DND-41 (cell line): Measurements from ENCODE around the gene AP3D1.

ENCODE experiments used
- ATAC-seq: fragments of 200-7000 bp; cut with Tn5 transposase; 3 replicates; pipeline ENCODE4 v1.9.1; 2021; ENCODE audit warnings: low read depth; ENCODE audit not compliant: insufficient read depth
- DNase-seq: peaks from one replicate; pipeline ENCODE4 v3.0.0-alpha.2; 2020
- H2AFZ ChIP-seq: 2 replicates; pipeline ENCODE4 v1.6.0; 2012; ENCODE audit warnings: low read depth, low read length
- H3K27ac ChIP-seq: 2 replicates; pipeline ENCODE4 v1.5.1; 2012; ENCODE audit warnings: low read length, inconsistent platforms
- H3K27me3 ChIP-seq: fragments of 200-600 bp; sonication (generic); 2 replicates; pipeline ENCODE4 v1.6.0; 2012; ENCODE audit warnings: low read length, mild to moderate bottlenecking, inconsistent platforms; ENCODE audit not compliant: insufficient read depth, poor library complexity
- H3K36me3 ChIP-seq: 2 replicates; pipeline ENCODE4 v1.5.1; 2012; ENCODE audit warnings: low read length, inconsistent platforms; ENCODE audit not compliant: insufficient read depth
- H3K4me1 ChIP-seq: 2 replicates; pipeline ENCODE4 v1.5.1; 2012; ENCODE audit warnings: mild to moderate bottlenecking, low read length; ENCODE audit not compliant: insufficient read depth
- H3K4me2 ChIP-seq: 2 replicates; pipeline ENCODE4 v1.6.0; 2012; ENCODE audit warnings: mild to moderate bottlenecking, moderate library complexity, low read length, inconsistent platforms; ENCODE audit not compliant: insufficient read depth
- H3K4me3 ChIP-seq, 2 experiments: fragments of 200-600 bp in 1 of 2; shearing (Covaris generic) in 1 of 2; 2 replicates each; pipeline ENCODE4 v1.5.1; 2012 to 2016; ENCODE audit warnings: inconsistent platforms in 2 of 2, low read length in 2 of 2, mild to moderate bottlenecking in 2 of 2, low read depth in 1 of 2, moderate library complexity in 1 of 2
- H3K79me2 ChIP-seq: 2 replicates; pipeline ENCODE4 v1.6.0; 2012; ENCODE audit warnings: low read length, inconsistent platforms; ENCODE audit not compliant: insufficient read depth
- H3K9ac ChIP-seq: 2 replicates; pipeline ENCODE4 v1.6.0; 2012; ENCODE audit warnings: low read depth, mild to moderate bottlenecking, inconsistent platforms, low read length, moderate library complexity
- H3K9me3 ChIP-seq: 2 replicates; pipeline ENCODE4 v1.5.1; 2012; ENCODE audit warnings: low read length, moderate library complexity, mild to moderate bottlenecking, inconsistent platforms; ENCODE audit not compliant: insufficient read depth, severe bottlenecking
- H4K20me1 ChIP-seq: 2 replicates; pipeline ENCODE4 v1.6.0; 2012; ENCODE audit warnings: low read length; ENCODE audit not compliant: insufficient read depth
- CTCF ChIP-seq: IDR thresholded peaks from 2 replicates; pipeline ENCODE4 v1.5.1; 2012; ENCODE audit warnings: borderline replicate concordance, low read length, moderate library complexity, mild to moderate bottlenecking; ENCODE audit not compliant: poor library complexity, severe bottlenecking; ENCODE audit errors: extremely low read depth
- EZH2 ChIP-seq: IDR thresholded peaks from 3 replicates; pipeline ENCODE4 v1.6.1; 2012; ENCODE audit warnings: borderline replicate concordance, low read depth, mild to moderate bottlenecking, moderate library complexity, low read length, inconsistent platforms; ENCODE audit not compliant: severe bottlenecking

AP3D1 gene

GRCh38 chr19:2115324-2115723 lies 36.0 kb downstream of the AP3D1 start:
- Histone ChIP-seq H3K36me3 (peaks cover 96% of the 10 kb centered on the region), H4K20me1 (peaks cover 26% of the 10 kb centered on the region), H2AFZ (no peak overlapping the region), H3K27me3 (no peaks in the 10 kb centered on the region), H3K9ac (no peak overlapping the region), H3K4me2 (no peak overlapping the region), H3K79me2 (peaks cover 6% of the 10 kb centered on the region; the same call in 1 of the 2 replicates), H3K9me3 (no peaks in the 10 kb centered on the region), H3K4me3 (no peak overlapping the region), H3K4me1 (no peaks in the 10 kb centered on the region), H3K27ac (no peak overlapping the region)
- TF ChIP-seq CTCF: no peak
- TF ChIP-seq EZH2: no peak
- no peak for DNase-seq
- no peak for ATAC-seq

GRCh38 chr19:2114821-2115220 lies 36.5 kb downstream of the AP3D1 start:
- H3K79me2 ChIP-seq: peaks cover 6% of the 10 kb centered on the region; the same call in 1 of the 2 replicates
- TF ChIP-seq CTCF (no peak), EZH2 (no peak)
- H3K4me2 ChIP-seq: no peak overlapping the region
- no peaks in the 10 kb centered on the region for H3K4me1 ChIP-seq
- no peak for ATAC-seq
- H4K20me1 ChIP-seq: peaks cover 26% of the 10 kb centered on the region
- DNase-seq: no peak
- no peak overlapping the region for H2AFZ ChIP-seq
- H3K9me3 ChIP-seq: no peaks in the 10 kb centered on the region
- peaks cover 96% of the 10 kb centered on the region for H3K36me3 ChIP-seq
- H3K27me3 ChIP-seq: no peaks in the 10 kb centered on the region
- no peak overlapping the region for H3K27ac ChIP-seq
- H3K4me3 ChIP-seq: no peak overlapping the region
- no peak overlapping the region for H3K9ac ChIP-seq

GRCh38 chr19:2114218-2114617 lies 37.1 kb downstream of the AP3D1 start:
- peaks cover 6% of the 10 kb centered on the region; the same call in 1 of the 2 replicates for H3K79me2 ChIP-seq
- TF ChIP-seq EZH2 (no peak), CTCF (no peak)
- H3K36me3 ChIP-seq: peaks cover 99% of the 10 kb centered on the region
- H3K27me3 ChIP-seq: no peaks in the 10 kb centered on the region
- peaks cover 26% of the 10 kb centered on the region for H4K20me1 ChIP-seq
- H2AFZ ChIP-seq: no peak overlapping the region
- no peak overlapping the region for H3K4me3 ChIP-seq
- DNase-seq: no peak
- ATAC-seq: no peak
- no peaks in the 10 kb centered on the region for H3K9me3 ChIP-seq
- no peak overlapping the region for H3K4me2 ChIP-seq
- no peaks in the 10 kb centered on the region for H3K4me1 ChIP-seq
- no peak overlapping the region for H3K27ac ChIP-seq
- H3K9ac ChIP-seq: no peak overlapping the region
